ENCODE measurements around the gene TTC19.

The TTC19 gene

DNA sequence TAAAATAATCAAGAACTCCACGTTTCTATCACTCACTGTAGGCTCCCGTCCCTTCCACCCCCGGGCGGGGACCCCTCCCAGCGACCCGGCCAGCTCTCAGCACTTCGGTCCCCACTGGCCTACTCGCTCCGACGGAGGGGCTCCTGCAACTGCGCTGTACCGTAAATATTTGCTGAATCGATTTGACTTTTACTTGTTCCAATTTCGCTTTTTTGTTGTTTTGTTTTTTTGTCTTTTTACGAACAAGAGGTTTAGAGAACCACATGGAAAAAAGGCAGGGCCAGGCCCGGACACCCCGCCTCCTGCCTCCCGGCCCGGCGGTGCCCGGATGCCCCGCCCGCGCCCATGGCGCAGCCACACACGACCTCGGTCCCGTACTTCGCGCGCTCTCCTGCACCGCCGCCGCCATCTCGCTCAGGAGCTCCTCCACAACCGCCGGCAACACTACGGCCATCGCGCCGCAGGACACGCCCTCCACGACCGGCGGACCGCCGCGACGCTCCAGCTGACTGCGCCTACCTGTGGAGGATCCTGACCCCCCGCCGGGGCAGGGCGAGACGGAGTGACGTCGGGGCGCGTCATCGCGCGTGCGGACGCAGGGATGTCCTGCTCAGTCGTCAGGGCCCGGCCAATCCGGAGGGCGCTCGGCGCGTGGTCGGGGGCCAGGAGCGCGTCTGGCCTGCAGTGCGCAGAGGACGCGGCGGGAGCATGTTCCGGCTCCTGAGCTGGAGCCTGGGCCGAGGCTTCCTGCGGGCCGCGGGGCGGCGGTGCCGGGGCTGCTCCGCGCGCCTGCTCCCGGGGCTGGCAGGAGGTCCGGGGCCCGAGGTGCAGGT lies at the start of gene TTC19, which contains the start of gene ZSWIM7:
Gene TTC19, plus strand, starts transcription at position 684 of the 833 bp plus-strand sequence. Its CDS starts 25 bp downstream, at position 709.
Gene ZSWIM7, minus strand, starts transcription at position 564 of the 833 bp plus-strand sequence. Its CDS starts 110 bp downstream, at position 454.
- peak; percentile 83 for DNase-seq

DNA sequence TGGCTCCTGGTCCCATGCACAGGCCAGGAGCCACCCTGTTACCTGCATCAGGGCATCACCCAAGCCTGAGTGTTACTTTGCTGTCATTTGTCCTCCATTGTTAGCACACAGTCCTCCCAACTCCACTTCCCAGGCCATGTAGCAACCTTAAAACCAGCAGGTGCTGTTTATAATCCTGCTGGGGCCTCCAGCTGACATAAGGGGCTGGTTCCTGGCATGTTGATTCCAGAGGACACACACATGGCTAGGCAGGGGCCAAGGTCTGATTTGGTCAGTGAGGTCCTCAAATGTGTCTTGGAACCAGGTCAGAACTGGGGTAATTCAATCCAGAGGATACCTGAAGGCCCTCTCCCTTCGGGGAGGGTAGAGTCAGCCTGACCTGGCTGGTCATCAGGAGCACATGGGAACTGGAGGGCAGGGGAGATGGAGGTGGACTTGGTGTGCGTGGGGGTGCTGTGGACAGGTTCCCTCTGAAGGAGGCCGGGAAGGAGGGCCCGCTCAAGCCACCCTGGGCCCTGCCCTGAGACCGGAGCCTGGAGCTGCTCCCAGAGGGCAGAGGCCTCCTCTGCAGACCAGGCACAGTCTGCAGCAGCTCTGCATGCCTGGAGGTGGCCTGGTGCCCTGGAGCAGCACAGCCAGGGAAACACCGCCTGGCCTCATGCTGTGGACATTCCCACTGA lies 48.1 kb upstream of the TTC19 start:
- DNase-seq = no peak

DNA sequence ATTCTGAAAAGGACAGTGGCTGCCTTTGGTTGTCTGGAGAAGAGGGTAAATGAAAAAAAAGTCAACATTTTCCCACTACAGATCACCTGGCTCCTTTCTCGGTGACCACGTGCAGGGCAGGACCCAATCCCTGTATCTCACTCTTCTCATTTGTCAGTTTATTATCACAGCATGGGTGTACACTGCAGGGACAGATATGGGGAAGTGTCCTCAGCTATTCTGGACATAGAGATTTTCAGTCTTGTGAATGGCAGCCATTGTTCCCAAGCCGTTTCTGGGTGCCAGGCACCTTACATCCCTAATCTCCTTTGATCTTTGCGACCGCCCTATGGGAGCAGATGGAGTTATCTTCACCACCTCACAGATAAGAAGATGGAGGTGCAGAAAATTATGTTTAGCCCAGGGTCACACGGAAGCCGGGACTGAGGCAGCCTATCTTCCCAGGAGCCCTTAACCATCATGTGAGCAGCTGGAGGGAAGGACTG lies 47.5 kb upstream of the TTC19 start:
- DNase-seq = no peak

DNA sequence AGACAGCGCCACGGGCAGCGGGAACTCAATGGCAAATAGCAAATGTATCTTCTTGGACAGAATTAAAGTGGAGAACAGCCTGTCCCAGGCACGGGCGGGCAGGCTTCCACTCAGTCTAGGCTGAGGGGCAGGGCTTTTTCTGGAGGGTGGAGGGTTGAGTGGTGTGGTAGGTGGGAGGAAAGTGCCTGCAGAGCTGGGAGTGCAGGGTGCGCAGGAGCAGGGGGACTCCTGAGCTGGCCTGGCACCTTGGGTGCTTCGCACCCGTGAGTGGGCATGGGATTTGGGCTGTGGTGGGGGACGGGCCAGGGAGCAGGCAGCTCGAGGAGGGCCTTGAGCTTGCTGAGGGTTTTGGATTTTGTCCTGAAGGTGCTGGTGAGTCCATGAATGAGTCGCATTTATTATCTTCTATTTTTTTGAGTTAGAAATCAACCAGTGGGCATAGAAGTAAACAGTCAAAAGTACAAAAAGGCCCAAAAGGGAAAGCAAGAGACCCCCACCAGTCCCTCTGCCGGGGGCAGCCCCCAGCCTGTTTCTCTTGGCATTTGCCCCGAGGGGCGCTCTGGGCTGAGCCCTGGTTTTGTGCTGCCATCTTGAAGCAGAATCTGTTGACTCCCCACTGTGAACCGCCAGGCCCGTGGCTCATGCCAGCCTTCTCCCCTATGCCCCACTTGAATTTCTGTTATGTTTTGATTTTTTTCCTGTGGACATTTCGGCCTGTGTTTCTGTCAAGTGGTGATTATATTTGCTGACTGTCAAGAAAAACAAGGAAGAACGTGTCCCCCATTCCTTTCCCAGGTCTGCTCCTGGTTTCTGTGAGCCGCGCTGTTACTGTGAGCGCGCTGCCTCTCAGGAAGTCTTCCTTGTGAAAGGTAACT lies 46.5 kb upstream of the TTC19 start:
- DNase-seq = no peak

- no peak for DNase-seq
Observed at GRCh38 chr17:15954222-15954621, 45.4 kb upstream of the TTC19 start.

DNA sequence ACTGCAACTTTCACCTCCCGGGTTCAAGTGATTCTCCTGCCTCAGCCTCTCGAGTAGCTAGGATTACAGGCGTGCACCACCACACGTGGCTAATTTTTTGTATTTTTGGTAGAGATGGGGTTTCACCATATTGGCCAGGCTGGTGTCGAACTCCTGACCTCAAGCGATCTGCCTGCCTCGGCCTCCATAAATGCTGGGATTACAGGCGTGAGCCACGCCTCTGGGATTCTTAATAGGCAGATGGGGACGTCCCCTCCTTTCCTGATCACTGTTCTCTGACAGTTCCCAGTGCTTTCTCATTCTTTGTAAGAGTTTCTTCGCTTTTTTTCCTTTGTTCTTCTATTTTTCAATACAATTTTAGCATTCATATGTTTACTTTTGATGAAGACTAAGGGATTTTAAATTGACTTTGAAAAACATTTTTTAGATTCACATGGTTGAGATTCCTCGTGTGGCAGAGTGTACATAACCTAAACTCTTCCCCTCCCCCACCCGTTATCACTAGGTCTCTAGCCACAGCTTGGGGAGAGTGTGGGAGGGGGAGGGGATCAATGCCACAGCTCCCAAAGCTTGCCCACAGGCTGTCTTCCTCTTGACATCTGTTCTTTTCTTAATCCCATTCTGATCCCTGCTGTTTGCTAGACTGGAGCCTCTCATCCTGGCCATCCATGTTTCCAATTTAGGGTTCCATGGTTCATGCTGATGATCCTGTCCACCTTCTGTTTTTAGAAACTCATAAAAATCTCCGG lies 43.7 kb upstream of the TTC19 start:
- DNase-seq = no peak

DNA sequence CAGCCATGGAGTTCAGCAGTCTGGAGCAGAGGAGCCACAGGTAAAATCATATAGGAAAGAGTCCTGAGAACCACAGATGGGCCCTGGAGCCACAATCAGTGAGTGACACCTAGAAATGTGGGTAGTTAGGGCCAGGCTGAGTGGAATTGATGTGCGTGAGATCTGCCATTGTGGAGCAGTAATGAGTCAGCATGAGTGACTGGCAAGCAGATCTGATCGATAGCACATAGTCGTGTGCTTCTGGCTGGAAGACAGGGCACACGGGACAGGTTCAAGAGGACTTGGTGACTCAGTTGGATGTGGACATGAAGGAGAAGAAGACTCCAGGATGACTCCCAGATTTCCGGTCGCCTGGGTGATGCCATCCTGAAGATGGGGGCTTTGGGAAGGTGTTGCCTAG lies 42.4 kb upstream of the TTC19 start:
- DNase-seq = no peak

GRCh38 chr17:15957608-15958307 lies 41.9 kb upstream of the TTC19 start:
- DNase-seq = no peak

DNA sequence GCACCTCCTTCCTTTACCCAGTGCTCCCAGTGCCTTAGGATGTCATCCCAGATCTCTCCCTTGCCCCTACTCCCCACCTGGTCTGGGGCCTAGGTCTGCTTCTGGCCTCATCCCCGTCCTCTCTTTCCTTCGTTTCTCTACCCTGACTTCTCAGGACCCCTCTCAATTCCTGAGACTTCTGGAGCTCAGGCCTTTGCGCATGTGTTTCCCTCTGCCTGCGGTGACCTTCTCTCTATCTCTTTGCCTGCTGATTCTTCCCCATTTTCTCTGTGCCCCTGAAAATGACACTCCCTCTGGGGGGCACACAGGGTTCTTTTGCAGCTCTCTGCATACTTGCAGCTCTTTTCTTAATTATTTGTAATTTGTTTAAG lies 41.2 kb upstream of the TTC19 start:
- DNase-seq = no peak

GRCh38 chr17:15963670-15964110 lies 35.9 kb upstream of the TTC19 start:
- no peak for DNase-seq

GRCh38 chr17:15965528-15965927 lies 34.1 kb upstream of the TTC19 start:
- no peak for DNase-seq

DNA sequence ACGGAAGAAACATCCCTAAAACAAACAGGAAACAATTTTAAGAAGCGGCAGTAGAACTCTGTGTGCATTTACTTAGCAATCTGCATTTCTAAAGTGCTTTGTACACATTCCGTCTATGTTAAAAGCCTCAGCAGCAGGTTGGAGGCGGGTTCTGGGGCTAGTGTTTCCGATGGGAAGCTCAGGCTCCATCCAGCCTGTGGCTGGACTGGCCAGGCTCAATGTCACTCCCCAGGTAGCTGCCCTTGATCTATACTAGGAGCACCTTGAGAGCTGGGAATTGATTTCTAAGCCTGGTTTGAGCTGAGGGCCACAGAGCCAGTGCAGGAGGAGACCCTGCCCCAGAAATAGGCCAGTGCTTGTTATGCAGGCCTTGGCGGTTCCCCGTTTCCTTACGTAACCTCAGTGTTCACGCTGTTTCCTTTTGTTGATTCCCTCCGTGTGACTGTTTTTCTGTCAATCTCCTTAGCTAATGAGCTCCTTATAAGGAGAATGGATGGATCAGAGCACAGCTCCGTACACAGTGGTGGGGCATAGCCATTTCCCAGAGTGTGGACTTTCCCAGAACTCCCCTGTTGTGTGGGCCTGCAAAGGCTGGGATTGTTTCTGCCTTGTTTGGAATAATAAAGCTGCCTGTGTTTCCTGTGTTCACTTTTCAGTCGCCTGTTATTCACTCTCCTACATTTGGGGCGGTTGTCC lies 33.3 kb upstream of the TTC19 start:
- DNase-seq = no peak

DNA sequence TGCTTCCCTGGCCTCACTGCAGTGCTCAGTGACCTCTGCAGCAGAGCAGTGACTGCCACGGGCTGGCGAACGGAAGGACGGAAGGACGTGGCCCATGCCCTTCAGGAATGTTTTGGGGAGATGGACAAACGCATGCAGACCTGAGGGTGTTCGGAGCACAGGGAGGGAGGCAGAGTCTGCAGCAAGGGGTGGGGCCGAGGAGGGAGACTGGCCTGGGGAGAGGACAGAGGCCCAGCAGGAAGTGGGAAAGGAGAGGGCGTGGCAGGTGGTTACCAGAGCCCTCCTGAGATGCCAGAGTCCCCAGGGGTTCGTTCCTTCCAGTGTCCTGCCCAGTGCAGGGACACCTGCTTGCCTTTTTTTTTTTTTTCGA lies 32.8 kb upstream of the TTC19 start:
- DNase-seq = no peak

- no peak for DNase-seq
Observed at GRCh38 chr17:15967706-15968399, 31.8 kb upstream of the TTC19 start.

- DNase-seq = no peak
Observed at GRCh38 chr17:15969463-15969862, 30.2 kb upstream of the TTC19 start.

GRCh38 chr17:15970500-15970899 lies 29.1 kb upstream of the TTC19 start:
- DNase-seq = no peak

GRCh38 chr17:15971098-15971678 lies 28.4 kb upstream of the TTC19 start:
- DNase-seq = no peak

- no peak for DNase-seq
Observed at GRCh38 chr17:15971882-15972281, 27.7 kb upstream of the TTC19 start.

DNA sequence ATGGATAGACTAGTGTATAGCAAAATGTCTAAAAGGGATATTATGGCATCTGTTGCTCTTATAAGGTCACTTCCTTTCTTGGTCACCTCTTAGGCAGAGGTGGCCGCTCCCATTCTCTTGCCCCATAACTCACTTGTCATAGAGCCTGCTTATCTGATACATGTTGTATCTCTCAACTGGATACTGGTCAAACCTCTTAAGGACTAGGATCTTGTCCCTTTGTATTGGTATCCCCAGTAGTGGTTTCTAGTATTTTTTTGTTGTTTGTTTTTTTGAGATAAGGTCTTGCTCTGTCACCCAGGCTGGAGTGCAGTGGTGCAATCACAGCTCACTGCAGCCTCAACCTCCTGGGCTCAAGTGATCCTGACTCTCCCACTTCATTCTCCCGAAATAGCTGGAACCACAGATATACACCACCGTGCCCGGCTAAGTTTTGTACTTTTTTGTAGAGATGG lies 27.1 kb upstream of the TTC19 start:
- no peak for DNase-seq

- DNase-seq = no peak
Observed at GRCh38 chr17:15973016-15973415, 26.6 kb upstream of the TTC19 start.
